ENCODE measurements around the gene TSPYL1.
A peak's percentile ranks its signal among the peaks of the same experiment; 100 is the strongest.

TSPYL1 gene

DNA sequence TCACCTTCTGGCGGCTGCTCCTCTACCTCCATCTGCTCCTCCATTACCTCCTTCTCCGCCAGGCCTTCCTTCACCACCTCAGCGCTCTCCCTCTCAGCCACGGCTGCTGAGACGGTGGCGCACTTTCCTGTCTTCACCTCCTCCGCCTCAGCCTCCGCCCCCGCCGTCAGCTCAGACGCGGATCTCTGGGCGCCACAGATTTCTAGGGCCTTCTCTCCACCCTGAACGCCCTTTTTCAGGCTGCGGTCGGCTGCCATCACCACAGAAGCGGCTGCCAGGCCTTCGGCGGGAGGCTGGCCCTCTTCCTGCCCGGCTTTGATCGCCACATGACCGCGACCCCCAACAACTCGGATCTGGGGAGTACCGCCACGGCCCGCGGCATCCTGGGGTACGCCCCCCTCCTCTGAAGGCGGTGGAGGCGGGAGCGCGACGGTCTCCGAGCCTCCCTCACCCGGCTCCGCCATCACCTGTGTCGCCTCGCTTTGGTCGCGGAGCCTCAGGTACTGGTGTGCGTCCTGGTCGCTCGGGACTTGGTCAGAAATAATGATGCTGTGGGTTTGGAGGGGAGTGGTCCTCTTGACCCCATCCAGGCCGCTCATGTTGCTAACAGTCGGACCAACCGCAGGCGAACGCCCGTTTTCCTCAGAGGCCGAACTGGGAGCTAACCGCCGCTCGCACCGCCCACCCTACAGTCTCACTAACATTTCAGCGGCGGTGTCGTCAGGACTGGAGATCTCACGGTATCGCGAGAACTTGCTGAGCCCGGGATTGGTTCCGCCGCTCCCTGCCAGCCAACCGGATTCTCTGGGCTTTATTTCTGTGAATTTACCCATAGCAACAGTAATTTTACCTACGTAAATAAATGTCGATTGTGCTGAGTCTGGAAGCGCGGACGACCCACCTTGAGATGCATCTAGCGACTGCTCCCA, at the start of gene TSPYL1:
Gene TSPYL1 (minus strand): TSS at position 699 of the 929 bp plus-strand sequence. CDS start 100 bp downstream, at position 599.
- ChIA-PET CTCF (interaction anchor here (0.5 to 5.4 kb wide), 16 partner anchors 9 to 389 kb away, joined by 3 to 78 read pairs (median 4); partner anchors contain the start of genes CALHM5 and ZUP1), POLR2A (interaction anchor here (0.6 to 4.7 kb wide), 17 partner anchors 9 to 336 kb away, joined by 3 to 31 read pairs (median 4); partner anchors contain the start of genes DSE, RSPH4A, RWDD1 and TRAPPC3L)
- H3K4me1 ChIP-seq (ENCODE audit: control insufficient read depth, insufficient read depth, low read length): peaks cover 4% of the 10 kb centered on the region; the same call in 1 of the 2 replicates
- peaks cover 7 to 35% of the 10 kb centered on the region in 2 experiments; a peak in 2 of 3 replicates for H3K36me3 ChIP-seq (ENCODE audit: control insufficient read depth in 2 of 2, insufficient read depth in 1 of 2, low read length in 2 of 2)
- H3K27ac ChIP-seq (ENCODE audit: extremely low read depth, low read depth, low read length): peak within 1 kb of the TSS; percentile 94
- peak within 1 kb of the TSS; percentile 97 for H3K4me3 ChIP-seq (ENCODE audit: low read depth, low read length)
- H3K9me3 ChIP-seq (ENCODE audit: control insufficient read depth, insufficient read depth, low read depth, low read length): no peaks in the 10 kb centered on the region
- TF ChIP-seq KLF16 (tag by site-specific recombination; IDR thresholded peaks at IDR 0.05): peak; percentile 83
- TF ChIP-seq, protein P1, sequence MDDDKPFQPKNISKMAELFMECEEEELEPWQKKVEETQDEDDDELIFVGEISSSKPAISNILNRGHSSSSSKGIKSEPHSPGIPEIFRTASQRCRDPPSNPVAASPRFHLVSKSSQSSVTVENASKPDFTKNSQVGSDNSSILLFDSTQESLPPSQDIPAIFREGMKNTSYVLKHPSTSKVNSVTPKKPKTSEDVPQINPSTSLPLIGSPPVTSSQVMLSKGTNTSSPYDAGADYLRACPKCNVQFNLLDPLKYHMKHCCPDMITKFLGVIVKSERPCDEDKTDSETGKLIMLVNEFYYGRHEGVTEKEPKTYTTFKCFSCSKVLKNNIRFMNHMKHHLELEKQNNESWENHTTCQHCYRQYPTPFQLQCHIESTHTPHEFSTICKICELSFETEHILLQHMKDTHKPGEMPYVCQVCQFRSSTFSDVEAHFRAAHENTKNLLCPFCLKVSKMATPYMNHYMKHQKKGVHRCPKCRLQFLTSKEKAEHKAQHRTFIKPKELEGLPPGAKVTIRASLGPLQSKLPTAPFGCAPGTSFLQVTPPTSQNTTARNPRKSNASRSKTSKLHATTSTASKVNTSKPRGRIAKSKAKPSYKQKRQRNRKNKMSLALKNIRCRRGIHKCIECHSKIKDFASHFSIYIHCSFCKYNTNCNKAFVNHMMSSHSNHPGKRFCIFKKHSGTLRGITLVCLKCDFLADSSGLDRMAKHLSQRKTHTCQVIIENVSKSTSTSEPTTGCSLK (tag by site-specific recombination; IDR thresholded peaks at IDR 0.05): no peak
- TF ChIP-seq CTCF (tag by site-specific recombination; IDR thresholded peaks at IDR 0.05): peak; percentile 87
- TF ChIP-seq PBX3 (CRISPR knock-in tag; IDR thresholded peaks at IDR 0.05): 0 out of 2 replicates have a peak, but pooled peaks have one; percentile 62
- peak; percentile 59; the same call in 1 of the 2 replicates for TF ChIP-seq SP7 (tag by site-specific recombination; IDR thresholded peaks at IDR 0.05)
- TF ChIP-seq, protein P2, sequence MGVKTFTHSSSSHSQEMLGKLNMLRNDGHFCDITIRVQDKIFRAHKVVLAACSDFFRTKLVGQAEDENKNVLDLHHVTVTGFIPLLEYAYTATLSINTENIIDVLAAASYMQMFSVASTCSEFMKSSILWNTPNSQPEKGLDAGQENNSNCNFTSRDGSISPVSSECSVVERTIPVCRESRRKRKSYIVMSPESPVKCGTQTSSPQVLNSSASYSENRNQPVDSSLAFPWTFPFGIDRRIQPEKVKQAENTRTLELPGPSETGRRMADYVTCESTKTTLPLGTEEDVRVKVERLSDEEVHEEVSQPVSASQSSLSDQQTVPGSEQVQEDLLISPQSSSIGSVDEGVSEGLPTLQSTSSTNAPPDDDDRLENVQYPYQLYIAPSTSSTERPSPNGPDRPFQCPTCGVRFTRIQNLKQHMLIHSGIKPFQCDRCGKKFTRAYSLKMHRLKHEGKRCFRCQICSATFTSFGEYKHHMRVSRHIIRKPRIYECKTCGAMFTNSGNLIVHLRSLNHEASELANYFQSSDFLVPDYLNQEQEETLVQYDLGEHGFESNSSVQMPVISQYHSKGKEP (tag by site-specific recombination; IDR thresholded peaks at IDR 0.05): no peak
- TF ChIP-seq, protein P3, sequence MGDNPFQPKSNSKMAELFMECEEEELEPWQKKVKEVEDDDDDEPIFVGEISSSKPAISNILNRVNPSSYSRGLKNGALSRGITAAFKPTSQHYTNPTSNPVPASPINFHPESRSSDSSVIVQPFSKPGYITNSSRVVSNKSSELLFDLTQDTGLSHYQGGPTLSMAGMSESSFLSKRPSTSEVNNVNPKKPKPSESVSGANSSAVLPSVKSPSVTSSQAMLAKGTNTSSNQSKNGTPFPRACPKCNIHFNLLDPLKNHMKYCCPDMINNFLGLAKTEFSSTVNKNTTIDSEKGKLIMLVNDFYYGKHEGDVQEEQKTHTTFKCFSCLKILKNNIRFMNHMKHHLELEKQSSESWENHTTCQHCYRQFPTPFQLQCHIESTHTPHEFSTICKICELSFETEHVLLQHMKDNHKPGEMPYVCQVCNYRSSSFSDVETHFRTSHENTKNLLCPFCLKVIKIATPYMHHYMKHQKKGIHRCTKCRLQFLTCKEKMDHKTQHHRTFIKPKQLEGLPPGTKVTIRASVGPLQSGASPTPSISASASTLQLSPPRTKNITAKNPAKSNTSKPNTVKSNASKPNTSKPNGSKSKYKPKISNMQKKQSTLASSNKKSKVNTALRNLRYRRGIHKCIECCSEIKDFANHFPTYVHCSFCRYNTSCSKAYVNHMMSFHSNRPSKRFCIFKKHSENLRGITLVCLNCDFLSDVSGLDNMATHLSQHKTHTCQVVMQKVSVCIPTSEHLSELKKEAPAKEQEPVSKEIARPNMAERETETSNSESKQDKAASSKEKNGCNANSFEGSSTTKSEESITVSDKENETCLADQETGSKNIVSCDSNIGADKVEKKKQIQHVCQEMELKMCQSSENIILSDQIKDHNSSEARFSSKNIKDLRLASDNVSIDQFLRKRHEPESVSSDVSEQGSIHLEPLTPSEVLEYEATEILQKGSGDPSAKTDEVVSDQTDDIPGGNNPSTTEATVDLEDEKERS (tag by site-specific recombination; IDR thresholded peaks at IDR 0.05): no peak
- no peak for TF ChIP-seq ZNF791 (tag by site-specific recombination; IDR thresholded peaks at IDR 0.05)
- no peak for TF ChIP-seq ZFP3 (tag by site-specific recombination; IDR thresholded peaks at IDR 0.05; ENCODE audit: low read depth)
- TF ChIP-seq ZNF335 (tag by site-specific recombination; conservative IDR thresholded peaks at IDR 0.05): peak; percentile 84
- peak; percentile 34; the same call in 1 of the 2 replicates for TF ChIP-seq ZNF10 (tag by site-specific recombination; IDR thresholded peaks at IDR 0.05)
- TF ChIP-seq ZNF391 (tag by site-specific recombination; IDR thresholded peaks at IDR 0.05; ENCODE audit: borderline replicate concordance, low read depth): peak; percentile 72; the same call in 1 of the 2 replicates
- peak; percentile 55 for TF ChIP-seq ZBTB17 (tag by site-specific recombination; IDR thresholded peaks at IDR 0.05)
- no peak for TF ChIP-seq ZNF416 (tag by site-specific recombination; IDR thresholded peaks at IDR 0.05)
- TF ChIP-seq, protein P4, sequence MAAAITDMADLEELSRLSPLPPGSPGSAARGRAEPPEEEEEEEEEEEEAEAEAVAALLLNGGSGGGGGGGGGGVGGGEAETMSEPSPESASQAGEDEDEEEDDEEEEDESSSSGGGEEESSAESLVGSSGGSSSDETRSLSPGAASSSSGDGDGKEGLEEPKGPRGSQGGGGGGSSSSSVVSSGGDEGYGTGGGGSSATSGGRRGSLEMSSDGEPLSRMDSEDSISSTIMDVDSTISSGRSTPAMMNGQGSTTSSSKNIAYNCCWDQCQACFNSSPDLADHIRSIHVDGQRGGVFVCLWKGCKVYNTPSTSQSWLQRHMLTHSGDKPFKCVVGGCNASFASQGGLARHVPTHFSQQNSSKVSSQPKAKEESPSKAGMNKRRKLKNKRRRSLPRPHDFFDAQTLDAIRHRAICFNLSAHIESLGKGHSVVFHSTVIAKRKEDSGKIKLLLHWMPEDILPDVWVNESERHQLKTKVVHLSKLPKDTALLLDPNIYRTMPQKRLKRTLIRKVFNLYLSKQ (tag by site-specific recombination; IDR thresholded peaks at IDR 0.05; ENCODE audit: borderline replicate concordance): no peak
- peak; percentile 60; the same call in 1 of the 2 replicates for TF ChIP-seq YY2 (tag by site-specific recombination; IDR thresholded peaks at IDR 0.05)
- peak; percentile 35 for TF ChIP-seq KLF17 (tag by site-specific recombination; IDR thresholded peaks at IDR 0.05)
- TF ChIP-seq ZNF629 (tag by site-specific recombination; IDR thresholded peaks at IDR 0.05): peak; percentile 54
- peak; percentile 85 for TF ChIP-seq SP3 (tag by site-specific recombination; IDR thresholded peaks at IDR 0.05)
- TF ChIP-seq KLF8 (tag by site-specific recombination; IDR thresholded peaks at IDR 0.05): peak; percentile 80
- peak; percentile 100 for TF ChIP-seq ZBTB8A (tag by site-specific recombination; IDR thresholded peaks at IDR 0.05)
- no peak for TF ChIP-seq ZBTB21 (tag by site-specific recombination; IDR thresholded peaks at IDR 0.05)
- TF ChIP-seq KLF7 (tag by site-specific recombination; IDR thresholded peaks at IDR 0.05; ENCODE audit: borderline replicate concordance): peak; percentile 46; the same call in 1 of the 2 replicates

All from HEK293 (cell line).